HT-29 (cell line): ENCODE results near the gene SERGEF. TPM values are rescaled to one million over a fixed set of nuclear protein-coding genes. Genes with fewer than 3 reads are reported as not detected.
A peak's percentile ranks its signal among the peaks of the same experiment; 100 is the strongest.

Experiments used
- DNase-seq: peaks from one replicate; pipeline ENCODE4 v3.0.0-alpha.2; 2015; ENCODE audit warnings: low spot score
- total RNA-seq: library from RNA; depleted of rRNA; stranded (reverse); fragments of >200 nt; shearing (Covaris generic); gene quantifications from 2 replicates; pipeline ENCODE4 v1.2.3, GENCODE V29; 2014; rRNA removed

SERGEF gene
- 26.0 and 30.9 TPM in 2 replicates for total RNA-seq

DNA sequence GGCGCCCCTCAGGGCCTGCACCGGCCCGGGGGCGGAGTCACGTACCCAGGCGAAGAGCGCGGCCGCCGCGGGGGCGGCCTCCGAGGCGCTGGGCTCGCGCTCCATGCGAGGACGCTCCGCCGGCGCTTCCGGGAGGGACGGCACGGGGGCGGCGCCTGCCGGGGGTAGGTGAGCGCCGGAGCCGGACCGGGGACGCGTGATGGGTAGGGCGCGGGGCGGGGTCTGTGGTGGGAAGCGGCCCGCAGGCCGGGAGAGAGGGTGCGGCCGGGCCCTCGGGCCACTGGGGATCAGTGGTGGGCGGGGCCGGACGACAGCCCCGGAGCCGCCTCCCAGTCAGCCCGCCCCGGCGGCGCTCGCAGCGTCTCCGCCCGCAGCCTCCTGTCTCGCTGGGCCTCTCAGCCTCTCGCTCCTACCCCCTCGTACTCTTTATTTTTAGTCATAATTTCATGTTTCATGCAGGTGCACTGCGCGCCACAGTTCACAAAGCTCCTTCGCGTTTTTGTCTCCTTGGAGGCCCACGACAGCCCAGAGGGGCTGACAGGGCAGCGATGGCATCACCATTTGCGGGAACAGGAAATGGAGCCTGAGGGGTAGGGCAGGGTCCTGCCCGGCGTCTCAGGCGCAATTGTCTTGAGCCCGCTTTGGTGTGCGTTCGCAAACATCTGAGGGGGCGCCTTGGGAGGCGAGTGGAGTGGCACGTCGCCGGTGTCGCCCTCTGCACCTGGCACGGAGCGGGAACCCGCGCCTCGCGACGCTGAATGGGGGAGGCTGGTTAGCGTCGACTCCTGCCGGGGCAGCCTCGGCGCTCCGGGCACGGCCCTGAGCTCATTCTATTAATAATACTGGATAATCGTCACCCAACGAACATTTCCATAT is at the start of gene SERGEF:
Gene SERGEF, minus strand, starts transcription at position 142 of the 876 bp plus-strand sequence. Its CDS starts 37 bp downstream, at position 105.
- peak; percentile 95 for DNase-seq

DNA sequence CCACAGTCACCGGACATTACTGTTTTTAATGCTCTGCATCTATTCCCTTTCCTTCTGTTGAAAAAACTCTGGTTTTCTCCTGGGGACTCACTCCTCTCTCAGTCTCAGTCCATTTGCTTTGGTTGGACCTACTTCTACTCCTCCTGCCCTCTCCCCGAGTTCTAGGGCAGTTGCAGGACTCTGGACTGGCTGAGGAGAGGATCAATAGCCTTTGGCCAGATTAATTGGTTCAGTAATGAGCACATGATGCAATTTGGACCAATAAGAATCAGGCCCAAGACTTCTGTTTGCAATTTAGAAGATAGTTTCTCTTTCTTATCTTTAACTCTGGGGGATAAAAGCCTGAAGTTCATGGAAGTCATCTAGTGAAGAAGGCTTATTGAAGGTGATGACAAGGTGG is 48.5 kb upstream of the SERGEF start:
- DNase-seq, result no peak

DNA sequence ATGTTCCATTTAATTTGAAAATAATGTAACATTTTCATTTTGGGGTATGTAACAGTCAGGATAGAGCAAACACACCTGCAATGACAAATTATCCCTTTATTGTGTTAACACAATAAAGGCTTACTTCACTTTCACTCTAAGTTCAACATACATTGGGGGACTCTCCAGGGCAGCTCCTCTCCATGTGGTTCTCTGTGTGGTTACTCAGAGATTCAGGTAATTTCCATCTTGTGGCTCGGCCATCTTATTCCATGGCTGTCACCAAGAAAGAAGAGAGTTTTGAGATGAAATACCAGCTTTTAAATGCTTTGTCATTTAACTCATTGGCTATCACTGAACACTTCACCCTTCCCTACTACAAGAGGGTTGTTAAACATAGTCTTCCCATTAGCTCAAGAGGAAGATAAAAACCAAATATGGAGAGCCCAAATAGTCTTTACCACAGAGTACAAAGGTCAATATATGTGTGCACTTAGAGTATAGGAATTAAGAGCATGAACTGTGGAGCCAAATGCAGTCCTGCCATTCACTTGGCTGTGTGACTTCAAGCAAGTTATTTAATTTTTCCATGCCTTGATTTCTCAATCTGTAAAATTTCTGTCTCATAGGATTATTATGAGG is 43.8 kb upstream of the SERGEF start:
- DNase-seq, result peak; percentile 36

DNA sequence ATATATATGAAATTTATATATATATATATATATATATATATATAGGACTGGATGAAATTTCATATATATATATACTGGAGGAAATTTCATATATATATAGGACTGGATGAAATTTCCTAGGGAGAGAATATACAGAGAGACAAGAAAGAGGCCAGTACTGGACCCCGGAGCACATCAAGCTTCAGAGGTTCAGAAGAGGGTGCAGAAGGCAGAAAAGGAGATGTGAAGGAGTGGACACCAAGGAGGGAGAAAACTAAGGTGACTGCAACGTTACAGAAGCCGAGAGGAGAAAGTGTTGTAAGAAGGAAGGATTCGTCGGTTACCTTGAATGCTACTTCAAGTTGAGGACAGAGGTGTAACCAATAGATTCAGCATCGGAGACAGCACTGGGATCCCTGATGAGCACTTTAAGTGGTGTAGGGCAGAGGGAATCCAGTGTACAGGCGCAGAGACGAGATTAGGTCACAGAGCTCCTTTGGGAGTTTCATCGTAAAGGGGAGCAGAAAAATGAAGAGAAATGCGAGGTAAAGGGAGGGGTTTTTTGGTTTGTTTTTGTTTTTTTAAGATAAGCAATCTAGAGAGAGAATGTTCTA is 41.8 kb upstream of the SERGEF start:
- no peak for DNase-seq

DNA sequence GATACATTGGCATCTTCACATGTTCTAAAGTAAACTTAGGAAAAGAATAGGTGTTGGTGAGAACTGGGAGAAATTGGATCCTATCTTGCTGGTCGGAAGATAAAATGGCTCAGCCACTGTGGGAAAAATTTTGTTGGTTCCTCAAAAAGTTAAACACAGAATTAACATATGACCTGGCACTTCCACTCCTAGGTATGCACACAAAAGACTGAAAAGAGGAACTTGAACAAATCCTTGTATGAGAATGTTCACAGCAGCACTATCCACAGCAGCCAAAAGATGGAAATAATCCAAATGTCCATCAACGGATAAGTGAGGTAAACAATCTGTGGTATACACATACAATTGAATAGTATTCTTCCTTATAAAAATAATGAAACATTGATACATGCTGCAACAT is 38.0 kb upstream of the SERGEF start:
- no peak for DNase-seq

DNA sequence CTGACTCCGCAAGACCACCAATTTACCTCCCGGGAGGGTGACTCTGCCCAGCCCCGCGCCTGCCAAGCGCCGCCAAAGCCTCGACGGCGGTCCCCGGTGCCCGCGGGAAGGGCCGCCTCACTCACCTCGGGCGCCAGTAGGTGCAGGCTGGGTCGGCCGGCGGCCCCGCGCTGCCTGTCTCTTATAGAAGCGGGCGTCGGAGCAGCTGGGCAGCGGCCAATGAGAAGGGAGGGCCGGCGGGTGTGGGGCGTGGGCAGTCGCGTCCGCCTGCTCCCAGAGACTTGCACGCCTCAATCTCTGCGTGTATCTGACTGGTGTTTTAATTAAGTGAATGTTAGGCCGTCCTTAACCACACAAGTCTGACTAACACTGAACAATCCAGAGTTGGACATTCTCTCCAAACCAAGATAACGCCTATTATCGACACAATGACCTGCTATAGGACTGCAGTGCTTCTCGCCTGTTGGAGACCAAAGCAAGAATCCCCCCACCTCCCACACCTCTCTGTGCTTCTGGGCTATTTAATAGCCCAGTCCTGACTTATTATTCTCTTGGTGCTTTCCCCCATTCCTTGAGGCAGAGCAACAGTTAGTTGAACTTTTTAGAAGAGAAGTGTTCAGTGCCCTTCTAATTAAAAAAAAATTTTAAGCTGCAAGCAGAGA is 33.4 kb upstream of the SERGEF start, which contains the start of gene TPH1:
Gene TPH1, minus strand, starts transcription at position 154 of the 662 bp plus-strand sequence. CDS start 5,507 bp downstream, outside the sequence.
- DNase-seq, result peak; percentile 30

DNA sequence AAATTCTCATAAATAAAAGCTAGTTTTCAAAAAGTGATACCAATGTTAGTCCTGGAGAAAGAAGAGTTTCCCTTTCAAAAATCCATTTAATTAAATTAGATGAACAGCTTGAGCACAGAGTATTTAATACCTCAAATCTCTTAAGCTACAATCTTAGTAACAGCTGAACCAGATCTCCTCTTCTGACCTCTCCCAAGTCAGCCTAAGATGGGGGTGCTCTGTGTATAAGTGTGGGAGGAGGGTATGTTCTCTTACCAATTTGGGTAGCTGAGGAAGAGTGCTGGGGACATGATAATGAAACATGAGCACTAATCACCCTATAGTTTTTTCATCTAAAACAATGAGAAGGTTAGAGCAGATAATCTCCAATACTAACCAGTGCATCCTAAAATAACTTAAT is 23.6 kb upstream of the SERGEF start:
- DNase-seq, result no peak

DNA sequence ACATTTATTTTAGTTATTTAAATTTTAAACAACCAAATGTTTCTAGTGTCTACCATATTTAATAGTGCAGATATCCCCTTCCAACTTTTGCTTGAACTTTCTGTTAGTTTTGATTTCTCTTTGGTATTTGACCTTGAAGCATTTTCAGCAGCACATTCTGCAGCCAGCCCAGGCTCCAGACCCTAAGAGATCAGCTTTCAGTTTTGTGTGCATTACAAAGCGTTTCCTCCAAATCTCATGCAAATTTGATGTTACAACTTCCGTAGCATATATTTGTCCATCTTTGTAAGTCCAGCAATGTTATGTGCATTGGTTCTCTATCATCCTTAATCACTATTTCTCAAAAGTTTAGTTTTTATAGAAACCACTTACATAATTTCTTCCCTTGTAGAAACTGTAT is 14.6 kb upstream of the SERGEF start:
- DNase-seq, result no peak

DNA sequence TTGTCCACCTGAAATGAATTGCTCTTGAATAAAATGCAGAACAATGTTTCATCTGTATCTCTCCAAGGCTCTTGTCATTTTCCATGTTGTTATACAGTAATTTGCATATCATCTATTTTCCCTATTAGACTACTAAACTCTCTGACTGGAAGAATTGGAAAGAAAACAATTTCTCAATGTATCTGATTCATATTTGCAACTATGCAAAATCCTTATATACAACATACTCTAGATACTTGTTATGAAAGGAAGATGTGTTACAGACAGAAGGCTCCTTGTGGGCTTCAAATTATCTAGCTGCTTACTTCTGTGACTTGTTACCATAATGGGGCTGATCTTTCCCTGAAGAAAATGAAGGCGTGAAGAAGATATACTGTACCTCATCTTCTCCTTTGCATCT is 9.6 kb upstream of the SERGEF start:
- no peak for DNase-seq

DNA sequence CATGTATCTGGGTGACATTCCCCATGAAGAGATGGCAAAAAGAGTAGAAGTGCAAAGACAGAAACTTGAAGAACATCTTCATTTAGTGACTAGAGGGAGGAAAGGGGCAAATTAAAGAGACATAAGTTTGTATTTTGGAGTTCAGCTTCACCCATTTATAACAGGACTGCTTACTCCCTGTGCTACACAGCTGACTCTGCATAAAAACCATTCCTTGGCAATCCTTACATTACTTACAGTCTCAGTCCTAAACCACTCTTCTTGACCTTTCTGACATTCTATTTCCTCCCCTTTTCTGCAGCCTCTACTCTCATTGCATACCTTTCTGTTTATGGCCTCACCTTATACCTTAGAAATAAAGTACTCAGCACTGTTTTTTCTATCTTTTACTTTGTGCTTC is 6.8 kb upstream of the SERGEF start:
- no peak for DNase-seq

DNA sequence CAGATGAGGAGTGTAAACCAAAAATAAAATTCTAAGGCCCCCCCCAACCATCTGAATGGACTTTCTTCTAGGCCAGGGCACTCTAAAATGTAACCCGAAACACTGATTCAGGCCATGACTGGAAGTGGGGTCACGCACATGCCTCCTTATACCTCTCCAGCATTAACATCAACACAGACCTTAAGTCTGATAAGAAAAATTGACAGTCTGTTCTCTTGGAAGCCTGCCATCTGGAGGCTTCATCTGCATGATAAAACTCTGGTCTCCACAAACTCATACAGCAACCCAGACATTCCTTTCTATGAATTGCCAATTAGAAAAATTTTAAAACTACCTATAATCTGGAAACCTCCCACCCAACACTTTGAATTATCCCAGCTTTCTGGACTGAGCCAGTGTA is 3.9 kb upstream of the SERGEF start:
- DNase-seq, result no peak

DNA sequence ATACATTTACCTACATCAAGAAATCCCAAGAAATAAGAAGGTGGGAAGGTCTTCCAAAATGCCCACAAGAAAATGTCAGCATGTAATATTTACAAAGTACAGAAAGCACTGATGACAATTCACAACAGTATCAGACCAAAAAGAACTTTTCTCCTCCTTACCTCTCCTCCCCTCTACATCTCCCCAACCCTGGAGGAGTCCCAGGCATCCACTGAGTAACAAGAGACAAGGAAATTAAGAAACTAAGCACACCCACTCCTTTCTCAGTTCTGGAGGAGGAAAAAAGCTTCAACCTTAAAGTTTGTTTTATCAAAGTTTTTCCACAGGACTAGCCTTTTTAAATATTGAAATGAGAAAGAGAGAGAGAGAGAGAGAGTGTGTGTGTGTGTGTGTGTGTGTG is 2.0 kb upstream of the SERGEF start:
- DNase-seq, result no peak

DNA sequence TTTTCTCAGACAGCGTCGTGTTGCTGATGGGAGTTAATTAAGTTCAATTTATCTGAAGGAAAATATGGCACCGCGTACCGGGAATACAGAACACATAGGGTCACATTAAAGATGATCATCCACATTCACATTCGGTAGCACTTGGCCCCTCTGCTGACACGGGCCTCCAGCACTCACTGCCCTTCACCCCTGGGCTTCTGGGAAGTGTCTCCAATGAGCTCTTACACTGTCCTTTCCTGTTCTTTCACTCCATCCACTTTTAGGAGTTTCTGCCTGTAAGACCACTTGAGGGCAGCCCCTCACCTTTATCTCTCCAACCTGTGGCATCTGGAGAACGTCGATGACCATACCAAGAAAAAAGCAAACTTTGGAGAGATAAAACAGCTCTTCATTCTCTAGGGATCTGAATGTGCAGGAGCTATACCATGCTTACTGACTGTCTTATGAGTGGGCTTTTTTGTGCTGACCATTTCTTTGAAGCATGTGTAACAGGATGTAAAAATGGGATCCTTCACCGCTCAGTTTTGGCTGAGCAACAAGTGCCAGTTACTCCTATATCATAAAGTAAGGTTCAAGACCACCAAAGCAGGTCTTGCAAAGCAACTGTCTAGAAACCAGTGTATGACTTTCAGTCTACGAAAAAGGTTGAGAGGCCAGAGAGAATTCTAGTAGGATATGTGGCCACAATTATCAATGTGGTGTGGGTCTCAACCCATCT is 1.1 kb upstream of the SERGEF start:
- DNase-seq, result no peak

DNA sequence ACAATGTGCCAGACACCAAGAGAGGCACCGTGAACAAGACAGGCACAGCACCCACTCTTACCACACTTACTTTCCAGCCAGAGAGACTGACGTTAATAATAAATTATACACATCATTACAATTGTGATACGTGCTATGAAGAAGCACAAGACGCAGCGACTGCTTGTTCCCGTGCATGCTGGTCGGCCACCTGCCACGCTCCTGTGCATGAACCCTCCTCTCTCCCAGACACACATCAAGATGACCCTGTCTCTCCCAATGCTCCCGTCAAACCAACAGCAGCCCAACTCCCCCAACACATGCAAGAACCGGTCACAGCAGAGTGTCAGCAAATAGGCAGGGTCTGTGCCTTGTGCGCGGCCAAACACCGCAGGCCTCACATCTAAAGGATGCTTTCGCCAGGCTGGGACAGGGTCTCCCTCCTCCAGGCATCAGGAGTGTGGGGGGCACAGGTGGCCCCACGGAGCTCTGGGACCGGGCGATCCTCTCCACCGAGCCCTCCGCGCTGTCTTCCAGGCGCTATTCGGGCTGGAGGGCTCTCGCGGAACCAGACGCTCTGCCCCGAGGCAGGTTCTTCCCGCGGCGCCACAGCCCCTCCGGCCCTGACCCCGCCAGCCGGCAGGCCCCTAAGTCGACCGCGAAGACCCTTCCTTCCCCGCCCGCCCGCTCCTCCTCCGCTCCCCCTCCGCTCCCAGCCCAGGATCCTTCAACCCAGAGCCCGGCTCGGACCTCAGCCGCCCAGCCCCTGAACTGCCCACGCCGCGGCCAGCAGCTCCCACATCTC is 533 bp downstream of the SERGEF start:
- DNase-seq, result peak; percentile 39

DNA sequence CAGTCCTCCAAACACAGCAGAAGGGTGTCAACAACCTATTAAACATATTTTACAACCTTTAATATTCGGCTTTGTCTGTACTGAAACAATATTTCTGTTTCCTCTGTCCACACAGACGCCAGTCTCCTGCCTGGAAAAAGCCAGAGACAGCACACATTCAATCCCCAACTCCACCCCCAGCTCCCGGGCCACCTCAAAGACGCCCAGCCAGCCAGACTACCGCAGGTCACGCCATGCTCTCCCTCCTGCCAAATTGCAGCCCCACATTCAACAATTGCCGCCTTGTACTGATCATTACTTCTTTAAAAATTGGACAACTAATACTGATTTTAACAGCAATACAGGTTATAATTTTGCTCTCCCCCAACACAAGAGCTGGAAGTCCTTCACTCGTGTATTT is 1.2 kb downstream of the SERGEF start:
- no peak for DNase-seq

DNA sequence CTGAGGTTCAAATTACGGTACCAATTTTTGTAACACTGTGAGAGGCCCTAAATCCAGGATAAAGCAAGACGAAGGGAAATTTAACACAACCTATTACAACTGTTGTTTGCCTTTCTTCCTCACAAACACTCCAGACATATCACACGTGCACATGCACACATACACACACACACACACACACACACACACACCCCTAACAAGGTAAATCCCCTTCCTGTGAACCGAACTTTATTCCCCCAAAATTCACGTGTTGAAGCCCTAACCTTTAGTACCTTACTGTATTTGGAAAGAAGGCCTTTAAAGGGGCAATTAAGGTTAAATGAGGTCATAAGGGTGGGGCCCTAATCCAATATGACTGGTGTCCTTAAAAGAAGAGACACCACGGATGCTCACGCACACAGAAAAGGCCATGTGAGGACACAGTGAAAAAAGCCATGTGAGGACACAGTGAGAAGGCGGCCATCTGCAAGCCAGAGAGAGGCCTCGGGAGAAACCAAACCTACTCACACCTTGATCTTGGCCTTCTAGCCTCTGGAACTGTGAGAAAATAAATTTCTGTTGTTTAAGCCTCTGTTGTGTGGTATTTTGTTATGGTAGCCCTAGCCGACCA is 1.8 kb downstream of the SERGEF start:
- no peak for DNase-seq

DNA sequence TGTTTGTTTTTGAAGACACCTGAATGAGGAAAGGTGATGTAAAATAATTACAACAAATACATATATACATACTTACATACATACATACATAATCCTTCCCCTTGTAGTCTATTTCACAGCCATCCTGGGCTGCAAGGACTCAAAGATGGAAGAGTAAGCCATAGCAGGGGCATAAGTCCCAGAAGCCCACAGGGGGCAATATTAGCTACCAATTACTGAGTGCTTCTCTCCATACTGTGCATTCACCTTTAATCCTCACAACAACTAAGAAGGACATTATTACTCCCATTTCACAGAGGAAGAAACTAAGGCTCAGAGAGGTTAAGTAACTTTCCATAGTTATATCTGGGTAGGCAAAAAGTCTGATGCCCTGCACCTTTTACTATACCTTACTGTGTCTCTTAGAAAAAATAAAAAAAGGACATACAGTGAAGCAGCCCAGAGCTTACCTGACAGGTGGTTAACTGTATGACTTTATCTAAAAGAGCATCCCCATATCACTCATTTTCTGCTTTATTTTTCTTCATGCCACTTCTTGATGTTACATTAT is 2.7 kb downstream of the SERGEF start:
- DNase-seq, result peak; percentile 28

DNA sequence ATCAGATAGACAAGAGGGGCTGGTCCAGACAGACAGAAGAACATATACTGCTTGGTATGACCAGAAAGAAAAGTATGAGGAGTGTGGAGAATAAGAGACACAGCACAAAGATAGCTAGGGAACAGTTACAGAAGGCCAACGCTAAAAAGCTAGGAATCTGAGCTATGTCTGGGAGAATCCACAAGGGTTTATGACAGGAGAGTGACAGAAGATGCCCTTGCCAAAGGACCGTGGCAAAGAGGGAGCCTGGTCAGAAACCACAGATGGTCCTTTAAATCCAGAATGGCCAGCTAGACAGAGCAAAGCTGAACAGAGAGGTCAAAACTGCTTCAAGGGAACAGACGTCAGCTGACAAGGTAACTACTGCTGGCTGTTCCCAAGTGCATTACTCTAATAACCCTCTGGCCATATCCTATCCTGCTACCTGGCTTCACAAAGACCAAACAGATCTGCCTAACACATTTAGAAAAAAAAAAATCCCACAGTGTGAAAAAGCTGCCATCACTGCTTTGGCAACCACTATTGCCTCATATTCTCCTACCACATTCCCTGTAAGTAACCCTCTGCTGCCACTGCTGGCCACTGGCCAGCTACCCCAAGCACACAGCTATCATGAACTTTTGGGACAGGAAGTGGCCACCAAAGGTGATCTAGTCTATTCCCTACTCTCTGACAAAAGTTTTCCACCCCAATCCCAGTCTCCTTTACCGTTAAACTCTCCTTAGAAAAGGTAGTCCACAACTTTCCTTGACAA is 7.3 kb downstream of the SERGEF start:
- no peak for DNase-seq

DNA sequence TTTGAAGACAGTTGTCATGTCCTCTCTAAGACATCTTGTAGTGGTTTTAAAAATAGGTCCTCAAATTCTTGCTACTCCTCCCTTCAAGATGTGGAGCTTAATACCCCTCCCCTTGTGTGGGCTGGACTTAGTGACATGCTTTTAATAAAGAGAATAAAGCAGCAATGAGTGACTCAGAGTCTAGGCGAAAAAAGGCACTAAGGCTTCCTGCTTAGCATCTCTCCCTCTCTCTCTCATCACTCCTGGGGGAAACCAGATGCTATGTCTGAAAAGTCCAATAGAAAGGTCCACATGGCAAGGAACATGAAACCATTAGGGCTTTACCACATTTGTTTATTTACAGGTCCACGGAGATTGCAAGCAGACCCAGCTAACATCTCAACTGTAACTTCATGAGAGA is 11.7 kb downstream of the SERGEF start:
- no peak for DNase-seq
